HG03064 (cell line): ENCODE data around the gene RNF38.
"Not testable (repeated sequence)": the region's sequence is repeated elsewhere in the genome, so short reads cannot be mapped to it uniquely, and the experiment has no call there.

Experiments used
- ATAC-seq: cut with Tn5 transposase; IDR thresholded peaks from one replicate; pipeline ENCODE4 v1.9.1; 2021; ENCODE audit warnings: low read depth; ENCODE audit not compliant: unreplicated experiment

Gene RNF38

GRCh38 chr9:36298566-36298965, 101.5 kb downstream of the RNF38 start:
- ATAC-seq, result no peak

GRCh38 chr9:36297798-36298197, 102.3 kb downstream of the RNF38 start:
- ATAC-seq, result no peak

GRCh38 chr9:36294996-36295395, 105.1 kb downstream of the RNF38 start:
- ATAC-seq, result not testable (repeated sequence)

DNA sequence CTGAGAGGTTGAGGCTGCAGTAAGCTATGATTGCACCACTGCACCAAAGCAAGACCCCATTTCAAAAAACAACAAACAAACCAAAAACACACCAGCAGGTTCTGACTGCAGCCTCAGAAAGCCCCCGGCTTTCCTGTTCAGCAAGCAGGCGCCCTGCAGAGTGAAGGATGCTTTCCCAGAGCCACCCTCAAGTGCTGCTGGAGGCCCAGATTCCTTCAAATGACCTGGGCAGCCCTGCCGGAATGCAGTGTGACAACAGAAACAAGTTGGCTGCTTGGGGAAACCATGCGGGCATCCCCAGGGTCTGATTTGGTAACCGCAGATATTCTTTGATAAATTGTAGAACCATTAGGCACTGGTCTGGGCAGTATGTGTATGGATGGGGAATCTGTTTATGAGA, 106.2 kb downstream of the RNF38 start:
- no peak for ATAC-seq

DNA sequence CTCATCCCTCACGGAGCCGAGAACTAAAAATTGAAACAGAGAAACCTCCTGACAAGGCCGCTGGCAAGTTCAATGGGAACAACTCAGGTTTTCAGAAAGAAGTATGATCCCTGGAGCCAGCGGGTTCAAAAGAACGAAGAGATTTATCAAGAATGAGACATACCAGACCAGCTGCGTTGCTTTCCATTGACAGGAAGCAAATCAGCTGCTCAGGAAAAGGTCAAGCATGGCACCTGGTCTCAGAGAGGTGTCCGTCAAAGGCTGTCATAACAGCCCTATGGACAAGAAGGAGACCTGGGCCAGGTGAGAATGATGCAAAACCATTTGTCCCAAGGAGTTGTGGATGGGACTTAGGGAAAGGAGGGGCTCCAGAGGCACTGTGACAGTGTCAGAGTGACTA, 106.9 kb downstream of the RNF38 start:
- ATAC-seq, result no peak

DNA sequence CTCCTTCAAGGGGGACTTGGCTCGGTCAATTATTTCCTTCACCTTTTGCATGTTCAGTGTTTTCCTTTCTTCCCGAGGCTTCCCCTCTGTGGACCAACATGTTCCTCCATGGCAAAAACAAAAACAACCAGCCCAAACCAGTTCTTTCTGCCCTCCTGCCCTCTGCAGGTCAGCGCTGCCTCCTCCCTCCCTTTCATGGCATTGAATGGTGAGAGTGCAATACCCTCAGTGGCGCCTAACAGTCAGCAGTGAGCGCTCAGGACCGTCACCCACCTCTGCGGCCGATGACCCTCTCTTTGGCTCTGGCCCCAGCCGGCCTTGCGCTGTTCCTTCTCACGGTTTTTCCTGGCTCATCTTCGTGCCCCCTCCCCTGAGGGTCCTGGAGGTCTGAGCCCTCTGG, 107.4 kb downstream of the RNF38 start:
- no peak for ATAC-seq

GRCh38 chr9:36290996-36291395, 109.1 kb downstream of the RNF38 start:
- no peak for ATAC-seq

- no peak for ATAC-seq
Observed at GRCh38 chr9:36289836-36290435, 110.1 kb downstream of the RNF38 start.

DNA sequence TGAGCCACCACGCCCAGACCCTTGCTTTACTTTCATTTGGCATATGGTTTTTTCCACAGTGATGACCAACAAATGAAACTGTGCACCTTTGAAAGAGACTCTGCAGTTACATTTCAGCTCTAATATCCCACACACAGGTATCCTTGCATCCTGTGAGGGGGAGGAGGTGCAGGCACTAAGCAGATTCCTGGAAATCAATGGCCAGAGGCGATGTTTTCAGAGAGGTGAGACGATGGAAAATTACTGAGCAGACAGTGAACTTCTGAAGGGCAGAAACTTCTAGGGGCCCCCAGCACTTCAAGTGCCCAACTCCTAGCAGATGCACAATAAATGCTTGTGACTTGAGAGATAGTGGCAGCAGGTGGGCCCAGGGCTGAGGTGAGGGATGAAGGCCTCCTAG, 112.0 kb downstream of the RNF38 start:
- no peak for ATAC-seq
